SK-N-SH treated with all-trans-retinoic acid at 6 μM for 48 hours (cell line): ENCODE results near the gene STN1.

Experiments
- ATAC-seq: fragments of 200-7000 bp; cut with Tn5 transposase; 3 replicates; pipeline ENCODE4 v1.9.1; 2020; ENCODE audit warnings: mild to moderate bottlenecking, moderate library complexity
- ARNTL ChIP-seq: fragments of 450-650 bp; formaldehyde crosslinking; IDR thresholded peaks from 2 replicates; pipeline ENCODE4 v1.5.0; 2020; ENCODE audit warnings: low read depth, mild to moderate bottlenecking, moderate library complexity, borderline replicate concordance
- BACH2 ChIP-seq: fragments of 250-450 bp; sonication (Bioruptor Pico); IDR thresholded peaks from 2 replicates; pipeline ENCODE4 v1.9.0; 2021; ENCODE audit warnings: mild to moderate bottlenecking, borderline replicate concordance
- GLIS3 ChIP-seq: fragments of 250-450 bp; sonication (Bioruptor Pico); IDR thresholded peaks from 2 replicates; pipeline ENCODE4 v1.5.0; 2020; ENCODE audit warnings: mild to moderate bottlenecking, moderate library complexity
- ISL1 ChIP-seq: fragments of 250-450 bp; sonication (Bioruptor Pico); IDR thresholded peaks from 2 replicates; pipeline ENCODE4 v2.1.2; 2022; ENCODE audit warnings: mild to moderate bottlenecking, moderate library complexity
- OSR1 ChIP-seq: fragments of 250-450 bp; sonication (Bioruptor Pico); IDR thresholded peaks from 2 replicates; pipeline ENCODE4 v1.8.0; 2022; ENCODE audit warnings: moderate library complexity, mild to moderate bottlenecking, inconsistent platforms
- PPARA ChIP-seq: fragments of 250-450 bp; sonication (Bioruptor Pico); IDR thresholded peaks from 2 replicates; pipeline ENCODE4 v1.5.0; 2020; ENCODE audit warnings: mild to moderate bottlenecking, borderline replicate concordance
- RARB ChIP-seq: fragments of 250-450 bp; sonication (Bioruptor Pico); IDR thresholded peaks from 2 replicates; pipeline ENCODE4 v1.8.0; 2021; ENCODE audit warnings: mild to moderate bottlenecking, moderate library complexity
- SNAI2 ChIP-seq: fragments of 250-450 bp; sonication (Bioruptor Pico); IDR thresholded peaks from 2 replicates; pipeline ENCODE4 v1.5.0; 2020; ENCODE audit warnings: mild to moderate bottlenecking, moderate library complexity
- TOX ChIP-seq: fragments of 250-450 bp; sonication (Bioruptor Pico); IDR thresholded peaks from 2 replicates; pipeline ENCODE4 v1.8.0; 2021; ENCODE audit warnings: mild to moderate bottlenecking, moderate library complexity, borderline replicate concordance
- ZC3H10 ChIP-seq: fragments of 250-450 bp; sonication (Bioruptor Pico); IDR thresholded peaks from 2 replicates; pipeline ENCODE4 v1.5.1; 2021; ENCODE audit warnings: mild to moderate bottlenecking, moderate library complexity
- ZNF565 ChIP-seq: fragments of 450-650 bp; formaldehyde crosslinking; conservative IDR thresholded peaks from 2 replicates; pipeline ENCODE4 v1.5.0; 2020; ENCODE audit warnings: low read depth, mild to moderate bottlenecking, moderate library complexity
- ZNF70 ChIP-seq: fragments of 450-650 bp; formaldehyde crosslinking; IDR thresholded peaks from 2 replicates; pipeline ENCODE4 v1.5.0; 2020; ENCODE audit warnings: mild to moderate bottlenecking, moderate library complexity
- ZNF8 ChIP-seq: fragments of 450-650 bp; formaldehyde crosslinking; IDR thresholded peaks from 2 replicates; pipeline ENCODE4 v1.5.0; 2020; ENCODE audit warnings: mild to moderate bottlenecking, moderate library complexity
- TF ChIP-seq, protein P1 (sequence below): fragments of 250-450 bp; sonication (Bioruptor Pico); IDR thresholded peaks from 2 replicates; pipeline ENCODE4 v1.8.0; 2021; ENCODE audit warnings: low read depth, mild to moderate bottlenecking, moderate library complexity, borderline replicate concordance
- TF ChIP-seq, protein P2 (sequence below): fragments of 250-450 bp; sonication (Bioruptor Pico); IDR thresholded peaks from 2 replicates; pipeline ENCODE4 v1.8.0; 2020; ENCODE audit warnings: mild to moderate bottlenecking, moderate library complexity, borderline replicate concordance
- TF ChIP-seq, protein P3 (sequence below): fragments of 250-450 bp; sonication (Bioruptor Pico); IDR thresholded peaks from 2 replicates; pipeline ENCODE4 v1.5.1; 2021; ENCODE audit warnings: mild to moderate bottlenecking, moderate library complexity
- TF ChIP-seq, protein P4 (sequence below): fragments of 250-450 bp; sonication (Bioruptor Pico); IDR thresholded peaks from 2 replicates; pipeline ENCODE4 v1.5.0; 2020; ENCODE audit warnings: mild to moderate bottlenecking, moderate library complexity

The STN1 gene

DNA sequence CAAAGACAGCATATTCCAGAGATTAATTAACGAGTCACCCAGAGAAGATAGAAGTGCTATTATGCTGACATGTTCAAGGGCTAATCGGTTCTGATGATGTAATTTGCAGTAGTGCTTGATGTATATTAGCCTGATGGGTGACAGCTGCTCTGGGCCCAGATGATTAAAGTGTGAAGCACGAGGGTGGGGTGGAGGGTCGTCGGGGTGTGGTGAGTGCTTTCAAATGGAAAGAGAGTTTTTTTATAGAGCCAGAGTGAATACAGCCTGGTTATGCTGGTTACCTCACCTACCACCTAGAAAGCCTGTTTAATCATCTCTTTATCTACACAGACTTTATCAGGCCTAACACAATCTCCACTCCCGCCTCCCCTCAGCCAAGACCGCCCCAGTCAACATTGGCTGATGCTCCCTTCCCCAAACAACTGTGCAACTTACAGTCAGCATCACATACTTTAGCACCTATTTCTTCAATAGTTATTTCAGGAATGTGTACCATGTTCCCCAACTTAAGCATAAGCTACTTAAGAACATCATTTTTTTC is 11.5 kb upstream of the STN1 start:
- TF ChIP-seq BACH2 (CRISPR knock-in tag) (no peak), GLIS3 (no peak)
- ATAC-seq, result no peak

- TF ChIP-seq, protein P1, sequence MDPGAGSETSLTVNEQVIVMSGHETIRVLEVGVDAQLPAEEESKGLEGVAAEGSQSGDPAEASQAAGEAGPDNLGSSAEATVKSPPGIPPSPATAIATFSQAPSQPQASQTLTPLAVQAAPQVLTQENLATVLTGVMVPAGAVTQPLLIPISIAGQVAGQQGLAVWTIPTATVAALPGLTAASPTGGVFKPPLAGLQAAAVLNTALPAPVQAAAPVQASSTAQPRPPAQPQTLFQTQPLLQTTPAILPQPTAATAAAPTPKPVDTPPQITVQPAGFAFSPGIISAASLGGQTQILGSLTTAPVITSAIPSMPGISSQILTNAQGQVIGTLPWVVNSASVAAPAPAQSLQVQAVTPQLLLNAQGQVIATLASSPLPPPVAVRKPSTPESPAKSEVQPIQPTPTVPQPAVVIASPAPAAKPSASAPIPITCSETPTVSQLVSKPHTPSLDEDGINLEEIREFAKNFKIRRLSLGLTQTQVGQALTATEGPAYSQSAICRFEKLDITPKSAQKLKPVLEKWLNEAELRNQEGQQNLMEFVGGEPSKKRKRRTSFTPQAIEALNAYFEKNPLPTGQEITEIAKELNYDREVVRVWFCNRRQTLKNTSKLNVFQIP (CRISPR knock-in tag), result no peak
- TF ChIP-seq SNAI2 (CRISPR knock-in tag), result no peak
- TF ChIP-seq ARNTL (CRISPR knock-in tag), result no peak
- TF ChIP-seq, all 23 proteins: peak for 0
- no peak for ATAC-seq
Measured at GRCh38 chr10:103928784-103929183, 10.8 kb upstream of the STN1 start.

GRCh38 chr10:103926722-103927319 is 8.8 kb upstream of the STN1 start:
- ATAC-seq, result no peak
- no peak for TF ChIP-seq TOX (CRISPR knock-in tag)
- TF ChIP-seq, protein P2, sequence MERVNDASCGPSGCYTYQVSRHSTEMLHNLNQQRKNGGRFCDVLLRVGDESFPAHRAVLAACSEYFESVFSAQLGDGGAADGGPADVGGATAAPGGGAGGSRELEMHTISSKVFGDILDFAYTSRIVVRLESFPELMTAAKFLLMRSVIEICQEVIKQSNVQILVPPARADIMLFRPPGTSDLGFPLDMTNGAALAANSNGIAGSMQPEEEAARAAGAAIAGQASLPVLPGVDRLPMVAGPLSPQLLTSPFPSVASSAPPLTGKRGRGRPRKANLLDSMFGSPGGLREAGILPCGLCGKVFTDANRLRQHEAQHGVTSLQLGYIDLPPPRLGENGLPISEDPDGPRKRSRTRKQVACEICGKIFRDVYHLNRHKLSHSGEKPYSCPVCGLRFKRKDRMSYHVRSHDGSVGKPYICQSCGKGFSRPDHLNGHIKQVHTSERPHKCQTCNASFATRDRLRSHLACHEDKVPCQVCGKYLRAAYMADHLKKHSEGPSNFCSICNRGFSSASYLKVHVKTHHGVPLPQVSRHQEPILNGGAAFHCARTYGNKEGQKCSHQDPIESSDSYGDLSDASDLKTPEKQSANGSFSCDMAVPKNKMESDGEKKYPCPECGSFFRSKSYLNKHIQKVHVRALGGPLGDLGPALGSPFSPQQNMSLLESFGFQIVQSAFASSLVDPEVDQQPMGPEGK (CRISPR knock-in tag), result no peak
- TF ChIP-seq, protein P3, sequence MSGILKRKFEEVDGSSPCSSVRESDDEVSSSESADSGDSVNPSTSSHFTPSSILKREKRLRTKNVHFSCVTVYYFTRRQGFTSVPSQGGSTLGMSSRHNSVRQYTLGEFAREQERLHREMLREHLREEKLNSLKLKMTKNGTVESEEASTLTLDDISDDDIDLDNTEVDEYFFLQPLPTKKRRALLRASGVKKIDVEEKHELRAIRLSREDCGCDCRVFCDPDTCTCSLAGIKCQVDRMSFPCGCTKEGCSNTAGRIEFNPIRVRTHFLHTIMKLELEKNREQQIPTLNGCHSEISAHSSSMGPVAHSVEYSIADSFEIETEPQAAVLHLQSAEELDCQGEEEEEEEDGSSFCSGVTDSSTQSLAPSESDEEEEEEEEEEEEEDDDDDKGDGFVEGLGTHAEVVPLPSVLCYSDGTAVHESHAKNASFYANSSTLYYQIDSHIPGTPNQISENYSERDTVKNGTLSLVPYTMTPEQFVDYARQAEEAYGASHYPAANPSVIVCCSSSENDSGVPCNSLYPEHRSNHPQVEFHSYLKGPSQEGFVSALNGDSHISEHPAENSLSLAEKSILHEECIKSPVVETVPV, result no peak
- TF ChIP-seq OSR1 (CRISPR knock-in tag), result no peak
- no peak for TF ChIP-seq PPARA (CRISPR knock-in tag)
- TF ChIP-seq SNAI2 (CRISPR knock-in tag), result no peak
- TF ChIP-seq, protein P4, sequence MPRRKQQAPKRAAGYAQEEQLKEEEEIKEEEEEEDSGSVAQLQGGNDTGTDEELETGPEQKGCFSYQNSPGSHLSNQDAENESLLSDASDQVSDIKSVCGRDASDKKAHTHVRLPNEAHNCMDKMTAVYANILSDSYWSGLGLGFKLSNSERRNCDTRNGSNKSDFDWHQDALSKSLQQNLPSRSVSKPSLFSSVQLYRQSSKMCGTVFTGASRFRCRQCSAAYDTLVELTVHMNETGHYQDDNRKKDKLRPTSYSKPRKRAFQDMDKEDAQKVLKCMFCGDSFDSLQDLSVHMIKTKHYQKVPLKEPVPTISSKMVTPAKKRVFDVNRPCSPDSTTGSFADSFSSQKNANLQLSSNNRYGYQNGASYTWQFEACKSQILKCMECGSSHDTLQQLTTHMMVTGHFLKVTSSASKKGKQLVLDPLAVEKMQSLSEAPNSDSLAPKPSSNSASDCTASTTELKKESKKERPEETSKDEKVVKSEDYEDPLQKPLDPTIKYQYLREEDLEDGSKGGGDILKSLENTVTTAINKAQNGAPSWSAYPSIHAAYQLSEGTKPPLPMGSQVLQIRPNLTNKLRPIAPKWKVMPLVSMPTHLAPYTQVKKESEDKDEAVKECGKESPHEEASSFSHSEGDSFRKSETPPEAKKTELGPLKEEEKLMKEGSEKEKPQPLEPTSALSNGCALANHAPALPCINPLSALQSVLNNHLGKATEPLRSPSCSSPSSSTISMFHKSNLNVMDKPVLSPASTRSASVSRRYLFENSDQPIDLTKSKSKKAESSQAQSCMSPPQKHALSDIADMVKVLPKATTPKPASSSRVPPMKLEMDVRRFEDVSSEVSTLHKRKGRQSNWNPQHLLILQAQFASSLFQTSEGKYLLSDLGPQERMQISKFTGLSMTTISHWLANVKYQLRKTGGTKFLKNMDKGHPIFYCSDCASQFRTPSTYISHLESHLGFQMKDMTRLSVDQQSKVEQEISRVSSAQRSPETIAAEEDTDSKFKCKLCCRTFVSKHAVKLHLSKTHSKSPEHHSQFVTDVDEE (CRISPR knock-in tag), result no peak
- TF ChIP-seq ISL1 (CRISPR knock-in tag), result no peak
- TF ChIP-seq GLIS3, result no peak
- no peak for TF ChIP-seq ZC3H10
- no peak for TF ChIP-seq ZNF8 (CRISPR knock-in tag)
- TF ChIP-seq BACH2 (CRISPR knock-in tag), result no peak
- TF ChIP-seq ARNTL (CRISPR knock-in tag), result no peak
- TF ChIP-seq, protein P1 (CRISPR knock-in tag), result no peak
- no peak for TF ChIP-seq ZNF565

DNA sequence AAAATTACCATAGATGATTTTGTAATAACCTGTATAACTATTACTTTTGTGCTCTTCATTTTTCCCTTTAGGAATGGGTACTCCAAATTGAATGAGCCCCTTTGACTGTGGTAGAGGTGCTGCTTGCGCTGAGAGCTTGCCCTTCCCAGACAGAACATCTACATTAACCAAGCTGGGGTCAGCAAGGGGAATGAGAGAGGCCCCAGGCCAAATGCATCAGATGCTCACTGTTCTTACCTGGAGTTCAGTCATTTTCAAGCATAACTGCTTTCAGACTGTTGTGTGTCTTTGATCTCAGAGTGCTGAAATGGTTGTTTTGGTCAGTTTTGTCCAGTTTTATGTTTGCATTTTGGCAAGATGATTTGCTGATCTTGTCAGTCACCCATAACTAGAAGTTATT is 7.6 kb upstream of the STN1 start:
- no peak for ATAC-seq
- no peak for TF ChIP-seq ZNF70
- no peak for TF ChIP-seq ZNF8 (CRISPR knock-in tag)
- no peak for TF ChIP-seq PPARA (CRISPR knock-in tag)
- no peak for TF ChIP-seq ZNF565
- TF ChIP-seq RARB (CRISPR knock-in tag), result no peak
